Kidney (tissue), 14 donors: ENCODE measurements around the gene LCN10. TPM values are rescaled to one million over a fixed set of nuclear protein-coding genes. Genes with fewer than 3 reads are reported as not detected.

Experiments
- DNase-seq, 5 donors: peaks; one replicate each; pipeline ENCODE4 v3.0.0-alpha.2; 2013 to 2020
- FAIRE-seq: peaks from 2 replicates; lab custom pipeline; 2012; peaks lifted over from hg19 to GRCh38; lab: Jason Lieb, UNC
- H3K27ac ChIP-seq, 2 donors: one replicate each; pipeline ENCODE4 v1.7.0; 2013; ENCODE audit warnings: low read depth in 2 of 2, low read length in 2 of 2, inconsistent platforms in 1 of 2
- H3K27me3 ChIP-seq: one replicate; pipeline ENCODE4 v1.7.1; 2013; ENCODE audit warnings: low read length, inconsistent platforms; ENCODE audit not compliant: control insufficient read depth, insufficient read depth
- H3K36me3 ChIP-seq, 3 donors: one replicate each; pipeline versions ENCODE4 v1.7.0 to v1.7.1; 2013; ENCODE audit warnings: low read length in 3 of 3, control low read depth in 1 of 3, inconsistent platforms in 1 of 3; ENCODE audit not compliant: insufficient read depth in 3 of 3, control insufficient read depth in 2 of 3
- H3K4me1 ChIP-seq, 3 donors: one replicate each; pipeline versions ENCODE4 v1.7.0 to v1.7.1; 2013; ENCODE audit warnings: low read length in 3 of 3, inconsistent platforms in 1 of 3, low read depth in 1 of 3; ENCODE audit not compliant: control insufficient read depth in 2 of 3, insufficient read depth in 2 of 3
- H3K4me3 ChIP-seq, 3 donors: one replicate each; pipeline versions ENCODE4 v1.7.0 to v1.8.1; 2013; ENCODE audit warnings: low read length in 3 of 3, control low read depth in 1 of 3, inconsistent platforms in 1 of 3
- H3K9ac ChIP-seq, 3 donors: one replicate each; pipeline versions ENCODE4 v1.7.0 to v1.7.1; 2013; ENCODE audit warnings: low read length in 3 of 3, control low read depth in 1 of 3, inconsistent platforms in 1 of 3
- H3K9me3 ChIP-seq, 3 donors: one replicate each; pipeline versions ENCODE4 v1.7.0 to v1.7.1; 2013; ENCODE audit warnings: low read length in 3 of 3, control low read depth in 1 of 3, inconsistent platforms in 1 of 3; ENCODE audit not compliant: control insufficient read depth in 2 of 3, insufficient read depth in 1 of 3
- intact Hi-C: fragments of 100-400 bp; cut with DNase I; formaldehyde crosslinking; loops from one replicate; pipeline ENCODE4 v1.11.1; 2022
- polyA plus RNA-seq: library from polyadenylated mRNA; stranded (reverse); fragments of 350-450 nt; fragmentation: Illumina TruSeq; extraction: RNeasy Lipid Tissue Mini Kit (QIAGEN cat#74804); gene quantifications from one replicate; pipeline ENCODE4 v1.2.3, GENCODE V29; 2014; ENCODE audit warnings: low read depth, low replicate concordance; ENCODE audit not compliant: insufficient read depth
- total RNA-seq: library from RNA; stranded (reverse); fragmentation: NEBNext Ultra II Directional; extraction: Animal tissue kit (Norgen Biotek cat#: 25700); gene quantifications from one replicate; pipeline ENCODE4 v1.2.1, GENCODE V29; 2021
- TF ChIP-seq, protein P1 (sequence below): IDR thresholded peaks from 3 replicates; pipeline ENCODE4 v1.5.1; 2012; ENCODE audit warnings: mild to moderate bottlenecking, moderate library complexity, borderline replicate concordance; ENCODE audit not compliant: insufficient read depth; ENCODE audit errors: extremely low read depth
- donor health status: control.
- donor health status: control.
- donor health status: control.
- donor health status: control.
- donor health status: control.
- donor health status: DM: yes; HTN: yes; CAD: no.
- donor health status: Normal renal cell carcinoma (clear cell type).

Gene LCN10
- total and polyA plus RNA-seq, 2 donors from 2014 or later: 3.9 to 8.4 TPM

- Histone ChIP-seq H3K9me3 (no peaks in the 10 kb centered on the region), H3K36me3 (peaks cover 4 to 32% (median 15%) of the 10 kb centered on the region in 3 donors), H3K27ac (peak overlapping the region; percentile 28 to 44), H3K4me3 (peak overlapping the region; percentile 4 to 98 (median 98)), H3K9ac (peak overlapping the region in 2 of 3 donors; percentile 48 to 98), H3K4me1 (peaks cover 0 to 32% (median 10%) of the 10 kb centered on the region in 3 donors), H3K27me3 (no peaks in the 10 kb centered on the region)
- no peak for FAIRE-seq
- intact Hi-C loops: no loop called here
- TF ChIP-seq, protein P1, sequence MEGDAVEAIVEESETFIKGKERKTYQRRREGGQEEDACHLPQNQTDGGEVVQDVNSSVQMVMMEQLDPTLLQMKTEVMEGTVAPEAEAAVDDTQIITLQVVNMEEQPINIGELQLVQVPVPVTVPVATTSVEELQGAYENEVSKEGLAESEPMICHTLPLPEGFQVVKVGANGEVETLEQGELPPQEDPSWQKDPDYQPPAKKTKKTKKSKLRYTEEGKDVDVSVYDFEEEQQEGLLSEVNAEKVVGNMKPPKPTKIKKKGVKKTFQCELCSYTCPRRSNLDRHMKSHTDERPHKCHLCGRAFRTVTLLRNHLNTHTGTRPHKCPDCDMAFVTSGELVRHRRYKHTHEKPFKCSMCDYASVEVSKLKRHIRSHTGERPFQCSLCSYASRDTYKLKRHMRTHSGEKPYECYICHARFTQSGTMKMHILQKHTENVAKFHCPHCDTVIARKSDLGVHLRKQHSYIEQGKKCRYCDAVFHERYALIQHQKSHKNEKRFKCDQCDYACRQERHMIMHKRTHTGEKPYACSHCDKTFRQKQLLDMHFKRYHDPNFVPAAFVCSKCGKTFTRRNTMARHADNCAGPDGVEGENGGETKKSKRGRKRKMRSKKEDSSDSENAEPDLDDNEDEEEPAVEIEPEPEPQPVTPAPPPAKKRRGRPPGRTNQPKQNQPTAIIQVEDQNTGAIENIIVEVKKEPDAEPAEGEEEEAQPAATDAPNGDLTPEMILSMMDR: no peak
- no peak for DNase-seq
Observed at GRCh38 chr9:136726118-136726517, 16.6 kb downstream of the LCN10 start.

GRCh38 chr9:136725612-136726011, 17.1 kb downstream of the LCN10 start:
- TF ChIP-seq, protein P1: no peak
- Histone ChIP-seq H3K36me3 (peaks cover 4 to 32% (median 15%) of the 10 kb centered on the region in 3 donors), H3K9ac (peak overlapping the region in 2 of 3 donors; percentile 48 to 98), H3K27me3 (no peaks in the 10 kb centered on the region), H3K9me3 (no peaks in the 10 kb centered on the region), H3K4me3 (peak overlapping the region in 1 of 3 donors; percentile 98), H3K4me1 (peaks cover 0 to 32% (median 10%) of the 10 kb centered on the region in 3 donors), H3K27ac (peak overlapping the region in 1 of 2 donors; percentile 44)
- peak in 1 of 5 donors; percentile 43 for DNase-seq
- FAIRE-seq: no peak
- intact Hi-C loops: no loop called here

- Histone ChIP-seq H3K4me3 (no peak overlapping the region), H3K9ac (no peak overlapping the region), H3K9me3 (no peaks in the 10 kb centered on the region), H3K27ac (no peak overlapping the region), H3K4me1 (peaks cover 0 to 32% (median 10%) of the 10 kb centered on the region in 3 donors), H3K36me3 (peaks cover 4 to 32% (median 15%) of the 10 kb centered on the region in 3 donors), H3K27me3 (no peaks in the 10 kb centered on the region)
- FAIRE-seq (no peak), DNase-seq (no peak)
- TF ChIP-seq, protein P1: no peak
- intact Hi-C loops: no loop called here
Observed at GRCh38 chr9:136724772-136725171, 18.0 kb downstream of the LCN10 start.

- peaks cover 4 to 32% (median 15%) of the 10 kb centered on the region in 3 donors for H3K36me3 ChIP-seq
- TF ChIP-seq, protein P1: no peak
- intact Hi-C loops: no loop called here
Observed at GRCh38 chr9:136723989-136724388, 18.8 kb downstream of the LCN10 start.

More at GRCh38 chr9:136723989-136724388, 18.8 kb downstream of the LCN10 start:
- Histone ChIP-seq H3K4me1 (peaks cover 0 to 36% (median 10%) of the 10 kb centered on the region in 3 donors), H3K9me3 (no peaks in the 10 kb centered on the region), H3K27me3 (no peaks in the 10 kb centered on the region), H3K9ac (no peak overlapping the region), H3K4me3 (no peak overlapping the region), H3K27ac (no peak overlapping the region)
- FAIRE-seq (no peak), DNase-seq (no peak)
